Umbilical cord (tissue), 2 donors: ENCODE results near the gene NRDC. TPM values are rescaled to one million over a fixed set of nuclear protein-coding genes. Genes with fewer than 3 reads are reported as not detected.

ENCODE experiments used
- DNase-seq: peaks from one replicate; pipeline ENCODE4 v3.0.0-alpha.2; 2015; ENCODE audit warnings: low spot score
- total RNA-seq: library from RNA; depleted of rRNA; stranded (reverse); fragments of >200 nt; gene quantifications from one replicate; pipeline ENCODE4 v1.2.3, GENCODE V29; 2014; ENCODE audit warnings: low replicate concordance; ENCODE audit not compliant: insufficient read depth

Gene NRDC
- total RNA-seq, 1 donor from 2014 or later: 109 TPM

GRCh38 chr1:51780927-51781326 lies 97.6 kb downstream of the NRDC start:
- no peak for DNase-seq

DNA sequence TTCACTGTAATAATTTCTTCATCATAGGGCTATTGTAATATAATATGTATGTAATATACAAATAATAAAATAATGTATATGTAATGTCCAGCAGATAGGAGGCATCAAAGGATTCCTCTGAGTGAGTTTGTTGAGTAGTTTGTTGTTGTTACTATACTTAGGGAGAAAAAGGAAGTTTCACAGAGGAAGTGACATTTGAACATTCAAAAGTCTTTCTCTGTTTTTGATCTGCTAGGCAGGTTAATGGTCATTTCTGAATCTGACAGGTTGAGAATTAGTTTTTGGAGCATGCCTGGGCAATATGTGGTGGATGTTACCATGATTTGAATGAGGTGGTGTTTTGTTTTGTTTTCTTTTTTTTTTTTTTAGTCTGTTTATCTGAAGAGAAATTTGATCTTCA lies 102.1 kb downstream of the NRDC start:
- DNase-seq: no peak

- DNase-seq: peak; percentile 70
Observed at GRCh38 chr1:51768971-51769588, 109.4 kb downstream of the NRDC start.

- no peak for DNase-seq
Observed at GRCh38 chr1:51761351-51761750, 117.2 kb downstream of the NRDC start.

DNA sequence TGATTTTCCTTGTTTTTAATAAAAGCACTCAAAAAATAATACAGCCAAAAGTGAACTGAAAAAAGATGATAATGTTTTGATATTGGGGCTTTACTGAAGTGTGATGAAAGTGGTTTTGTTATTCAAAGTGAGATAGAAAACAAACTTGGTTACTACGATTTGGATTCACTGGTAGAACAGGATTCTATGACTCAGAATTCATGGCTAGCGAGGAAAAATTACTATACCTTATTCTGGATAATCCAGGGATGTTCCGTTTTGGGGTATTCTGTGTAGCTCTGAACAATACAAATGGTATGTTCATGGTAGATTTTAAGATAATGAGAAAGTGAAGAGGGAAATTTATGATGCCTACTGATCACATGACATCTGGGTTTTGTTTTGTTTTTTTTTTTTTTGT lies 117.7 kb downstream of the NRDC start:
- no peak for DNase-seq

- DNase-seq: no peak
Observed at GRCh38 chr1:51758310-51758709, 120.2 kb downstream of the NRDC start.

GRCh38 chr1:51756290-51756689 lies 122.2 kb downstream of the NRDC start:
- no peak for DNase-seq

- DNase-seq: no peak
Observed at GRCh38 chr1:51755437-51755836, 123.1 kb downstream of the NRDC start.

GRCh38 chr1:51754666-51755065 lies 123.9 kb downstream of the NRDC start:
- DNase-seq: no peak

DNA sequence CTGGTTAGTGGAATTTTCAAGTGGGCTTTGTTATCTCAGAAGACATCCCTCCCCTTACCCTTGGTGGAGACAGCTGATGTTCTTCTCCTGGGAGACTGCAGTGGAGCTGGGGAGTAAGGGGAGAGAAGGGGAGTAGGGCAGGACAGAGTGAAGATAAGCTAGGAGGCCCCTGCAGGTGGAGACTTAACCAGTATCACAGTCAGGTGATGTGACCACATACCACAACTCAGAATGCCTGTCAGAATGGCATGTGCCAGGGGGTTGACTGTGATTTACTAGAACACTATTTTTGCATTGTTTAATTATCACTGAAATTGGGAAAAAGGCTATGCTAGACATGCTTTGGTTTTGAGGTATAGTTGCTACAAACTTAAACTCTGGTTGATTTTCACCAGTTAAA lies 124.6 kb downstream of the NRDC start:
- no peak for DNase-seq

DNA sequence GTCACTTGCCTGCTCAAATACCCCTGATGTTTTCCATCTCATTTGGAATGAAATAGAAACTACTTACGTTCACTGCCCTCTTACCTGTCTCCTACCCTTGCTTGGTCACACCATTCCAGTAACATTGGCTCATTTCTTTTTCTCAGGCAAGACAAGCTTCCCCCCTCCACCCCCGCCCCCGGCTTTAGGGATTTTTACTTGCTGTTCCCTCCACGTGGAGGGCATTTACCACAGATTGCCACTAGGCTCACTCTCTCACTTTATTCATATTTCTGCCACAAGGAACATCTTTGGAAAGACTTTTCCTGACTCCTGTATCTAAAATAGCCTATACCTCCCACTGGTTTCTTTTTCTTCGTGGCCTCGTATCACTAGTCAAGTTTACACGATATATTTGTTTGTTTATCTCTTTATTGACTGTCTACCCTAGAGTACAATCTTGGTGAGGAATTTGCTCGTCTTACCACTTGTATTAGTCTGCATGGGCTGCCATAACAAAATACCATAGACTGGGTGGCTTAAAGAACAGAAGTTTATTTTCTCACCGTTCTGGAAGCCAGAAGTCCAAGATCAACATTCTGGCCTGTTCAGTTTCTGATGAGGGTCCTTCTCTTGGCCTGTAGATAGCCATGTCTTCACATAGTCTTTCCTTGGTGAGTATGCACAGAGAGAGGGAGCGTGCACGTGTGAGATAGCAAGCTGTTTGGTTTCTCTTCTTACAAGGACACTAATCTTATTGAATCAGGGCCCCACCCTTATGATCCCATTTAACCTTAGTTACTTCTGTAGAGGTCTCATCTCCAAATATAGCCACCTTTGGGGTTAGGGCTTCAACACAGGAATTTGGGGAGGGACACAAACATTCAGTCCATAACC lies 126.2 kb downstream of the NRDC start:
- no peak for DNase-seq

- DNase-seq: no peak
Observed at GRCh38 chr1:51750729-51751128, 127.8 kb downstream of the NRDC start.

- DNase-seq: no peak
Observed at GRCh38 chr1:51750218-51750617, 128.3 kb downstream of the NRDC start.

- no peak for DNase-seq
Observed at GRCh38 chr1:51749151-51749550, 129.4 kb downstream of the NRDC start.

- DNase-seq: no peak
Observed at GRCh38 chr1:51745304-51745570, 133.3 kb downstream of the NRDC start.

DNA sequence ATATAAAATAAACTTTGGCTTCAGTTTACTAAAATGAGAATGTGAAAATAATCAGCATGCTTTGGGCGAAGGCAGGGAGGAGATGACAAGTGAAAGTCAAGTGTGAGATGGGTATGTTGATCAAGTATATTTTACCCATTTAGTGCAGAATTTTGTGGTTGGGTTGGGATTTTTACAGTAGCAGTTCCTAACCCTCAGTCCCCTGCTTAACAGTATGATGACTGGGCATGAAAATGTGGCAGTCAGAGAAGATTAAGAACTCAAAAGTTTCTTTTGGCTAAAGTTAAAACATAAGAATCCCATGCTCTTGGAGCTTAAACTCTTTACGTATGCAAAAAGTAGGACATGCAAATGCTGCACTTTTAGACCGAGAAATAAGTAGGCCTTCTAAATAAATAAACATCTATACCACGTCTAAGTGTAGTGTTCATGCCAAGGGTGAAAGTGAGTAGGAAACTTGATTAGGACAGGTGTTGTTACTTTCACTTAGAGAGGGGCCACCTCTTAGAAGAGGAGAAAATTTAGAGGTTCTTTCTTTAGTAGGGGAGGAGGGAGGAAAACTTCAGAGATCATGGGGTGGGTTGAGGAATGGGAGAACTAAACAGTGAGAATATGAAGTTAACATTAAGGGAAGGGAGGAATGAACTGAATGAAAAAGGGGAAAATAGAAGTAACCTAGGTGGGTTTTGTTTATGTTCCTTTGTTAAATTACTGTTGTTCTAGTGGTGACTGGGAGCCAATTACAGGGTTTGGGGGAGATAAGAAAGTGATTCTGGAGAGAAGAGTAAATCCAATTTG lies 133.8 kb downstream of the NRDC start:
- no peak for DNase-seq

- no peak for DNase-seq
Observed at GRCh38 chr1:51741121-51741681, 137.3 kb downstream of the NRDC start.

DNA sequence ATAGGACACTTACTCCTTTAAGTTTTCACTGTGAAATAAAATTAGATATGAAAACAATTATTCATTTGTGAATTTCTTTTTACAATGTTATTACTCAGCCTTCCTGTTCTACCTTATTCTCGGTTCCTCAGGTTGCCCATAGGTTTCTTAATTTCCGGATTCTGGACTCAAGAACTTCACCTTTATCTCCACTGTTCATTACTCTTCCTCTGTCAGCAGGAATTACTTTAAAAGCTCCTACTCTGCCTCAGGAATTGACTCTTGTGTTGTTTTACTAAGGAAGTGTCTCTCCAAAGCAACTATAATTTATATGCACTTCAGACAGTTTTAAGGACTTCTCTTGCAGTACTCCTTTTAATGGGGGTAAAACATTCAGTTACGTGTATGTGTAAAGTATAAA lies 137.9 kb downstream of the NRDC start:
- DNase-seq: no peak
